ENCODE data around the gene ICAM5. TPM values are rescaled to one million over a fixed set of nuclear protein-coding genes. Genes with fewer than 3 reads are reported as not detected.

ICAM5 gene
- total RNA-seq, 2 donors from 2014 or later = 0.18 to 0.37 TPM

GRCh38 chr19:10252707-10253106 is 37.0 kb upstream of the ICAM5 start:
- no peak for DNase-seq
- Mint-ChIP-seq H3K36me3 (ENCODE audit: low read depth) (peaks cover 33% of the 10 kb centered on the region), H3K4me1 (peaks cover 5% of the 10 kb centered on the region), H3K27ac (peak overlapping the region; percentile 99), H3K27me3 (ENCODE audit: insufficient read depth) (no peaks in the 10 kb centered on the region), H3K9me3 (no peaks in the 10 kb centered on the region), H3K4me3 (peak overlapping the region; percentile 95)
- Histone ChIP-seq H3K27me3 (ENCODE audit: control insufficient read depth, insufficient read depth, low read length, poor library complexity, severe bottlenecking) (no peaks in the 10 kb centered on the region), H3K9me3 (ENCODE audit: control insufficient read depth, low read length) (no peaks in the 10 kb centered on the region), H3K36me3 (ENCODE audit: control insufficient read depth, insufficient read depth, low read length) (peaks cover 27% of the 10 kb centered on the region), H3K4me1 (ENCODE audit: control insufficient read depth, insufficient read depth, low read length) (no peaks in the 10 kb centered on the region), H3K4me3 (ENCODE audit: low read length) (peak overlapping the region; percentile 96), H3K27ac (ENCODE audit: low read depth, low read length) (no peak overlapping the region), H3K9ac (ENCODE audit: extremely low read depth, low read length, poor library complexity, severe bottlenecking) (peak overlapping the region; percentile 83)
- WGBS, 2 experiments (ENCODE audit: insufficient coverage in 1 of 2, insufficient read length in 1 of 2) = 14 to 17% methylated on average over 5 to 6 of the region's 8 CpGs
- no peak for TF ChIP-seq CTCF (conservative IDR thresholded peaks at IDR 0.05)

- no peak overlapping the region for H3K9ac ChIP-seq (ENCODE audit: extremely low read depth, low read length, poor library complexity, severe bottlenecking)
- no peaks in the 10 kb centered on the region for H3K4me1 ChIP-seq (ENCODE audit: control insufficient read depth, insufficient read depth, low read length)
- no peak overlapping the region for H3K4me3 ChIP-seq (ENCODE audit: low read length)
- peaks cover 5% of the 10 kb centered on the region for H3K4me1 Mint-ChIP-seq
- TF ChIP-seq CTCF (conservative IDR thresholded peaks at IDR 0.05) = no peak
- H3K4me3 Mint-ChIP-seq = no peak overlapping the region
- DNase-seq = peak; percentile 24
- H3K27ac Mint-ChIP-seq = no peak overlapping the region
- whole genome bisulfite sequencing, 2 experiments (ENCODE audit: insufficient coverage in 1 of 2, insufficient read length in 1 of 2) = 94 to 100% methylated on average over 3 of the region's 3 CpGs
- no peaks in the 10 kb centered on the region for H3K9me3 ChIP-seq (ENCODE audit: control insufficient read depth, low read length)
- no peak overlapping the region for H3K27ac ChIP-seq (ENCODE audit: low read depth, low read length)
- H3K36me3 Mint-ChIP-seq (ENCODE audit: low read depth) = peaks cover 45% of the 10 kb centered on the region
- no peaks in the 10 kb centered on the region for H3K27me3 ChIP-seq (ENCODE audit: control insufficient read depth, insufficient read depth, low read length, poor library complexity, severe bottlenecking)
- no peaks in the 10 kb centered on the region for H3K9me3 Mint-ChIP-seq
- H3K36me3 ChIP-seq (ENCODE audit: control insufficient read depth, insufficient read depth, low read length) = peaks cover 37% of the 10 kb centered on the region
- H3K27me3 Mint-ChIP-seq (ENCODE audit: insufficient read depth) = no peaks in the 10 kb centered on the region
Observed at GRCh38 chr19:10254244-10254643, 35.5 kb upstream of the ICAM5 start.

GRCh38 chr19:10255358-10255757 is 34.4 kb upstream of the ICAM5 start:
- Mint-ChIP-seq H3K4me1 (peaks cover 5% of the 10 kb centered on the region), H3K36me3 (ENCODE audit: low read depth) (peaks cover 49% of the 10 kb centered on the region), H3K27ac (no peak overlapping the region), H3K9me3 (no peaks in the 10 kb centered on the region), H3K27me3 (ENCODE audit: insufficient read depth) (no peaks in the 10 kb centered on the region), H3K4me3 (no peak overlapping the region)
- no peak for DNase-seq
- Histone ChIP-seq H3K27ac (ENCODE audit: low read depth, low read length) (no peak overlapping the region), H3K36me3 (ENCODE audit: control insufficient read depth, insufficient read depth, low read length) (peaks cover 45% of the 10 kb centered on the region), H3K9ac (ENCODE audit: extremely low read depth, low read length, poor library complexity, severe bottlenecking) (no peak overlapping the region), H3K9me3 (ENCODE audit: control insufficient read depth, low read length) (no peaks in the 10 kb centered on the region), H3K4me3 (ENCODE audit: low read length) (no peak overlapping the region), H3K4me1 (ENCODE audit: control insufficient read depth, insufficient read depth, low read length) (no peaks in the 10 kb centered on the region), H3K27me3 (ENCODE audit: control insufficient read depth, insufficient read depth, low read length, poor library complexity, severe bottlenecking) (no peaks in the 10 kb centered on the region)
- TF ChIP-seq CTCF (conservative IDR thresholded peaks at IDR 0.05) = no peak
- 91 to 94% methylated on average over 2 of the region's 2 CpGs for WGBS, 2 experiments (ENCODE audit: insufficient coverage in 1 of 2, insufficient read length in 1 of 2)
